Hypothalamus (tissue), 51 donors: ENCODE data around the gene TMTC4.
"Not testable (repeated sequence)": the region's sequence is repeated elsewhere in the genome, so short reads cannot be mapped to it uniquely, and the experiment has no call there.

ENCODE experiments used
- DNase-seq, 51 donors: peaks; one replicate each; lab custom pipeline; 2025; lab: John Stamatoyannopoulos, UW

The TMTC4 gene

GRCh38 chr13:100597253-100597652 is 77.3 kb downstream of the TMTC4 start:
- DNase-seq = no peak

GRCh38 chr13:100596516-100596915 is 78.1 kb downstream of the TMTC4 start:
- DNase-seq = no peak

DNA sequence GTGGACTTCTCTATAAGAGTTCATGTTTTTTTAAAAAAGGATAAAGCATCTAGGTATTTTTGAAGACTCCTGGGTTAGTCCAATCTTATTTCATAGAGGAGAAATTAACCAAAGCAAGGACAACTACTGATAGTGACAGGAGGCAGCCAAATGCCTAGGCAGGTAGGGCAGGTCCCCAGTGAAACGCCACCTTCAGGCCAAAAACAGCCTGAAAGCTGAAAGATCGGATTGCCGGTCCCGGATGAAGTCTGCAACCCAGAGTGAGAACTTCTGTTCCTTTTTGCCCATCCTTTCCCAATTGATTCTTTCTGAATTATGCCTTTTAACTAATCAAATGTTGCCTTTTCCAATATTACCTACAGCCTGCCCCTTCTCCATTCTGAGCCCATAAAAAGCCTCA is 79.9 kb downstream of the TMTC4 start:
- DNase-seq = no peak

DNA sequence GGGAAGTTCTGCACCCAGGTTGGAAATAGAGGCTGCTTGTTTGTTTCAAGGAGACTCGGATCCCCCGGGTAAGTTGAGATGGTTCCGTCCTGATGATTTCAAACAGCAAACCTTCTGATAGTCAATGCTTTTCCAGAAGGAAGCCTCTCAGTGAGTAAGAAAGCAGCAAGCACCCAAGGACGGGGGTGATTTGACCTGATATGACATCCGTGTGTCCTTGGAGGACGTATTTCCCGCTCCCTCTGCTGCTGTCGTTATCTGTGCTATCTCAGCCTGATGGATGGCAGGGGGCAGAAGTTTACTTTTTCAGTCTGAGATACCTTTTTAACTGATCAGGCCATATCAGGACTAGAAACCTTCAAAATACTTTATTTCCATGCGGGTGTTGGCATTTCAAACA is 80.3 kb downstream of the TMTC4 start:
- DNase-seq = no peak

DNA sequence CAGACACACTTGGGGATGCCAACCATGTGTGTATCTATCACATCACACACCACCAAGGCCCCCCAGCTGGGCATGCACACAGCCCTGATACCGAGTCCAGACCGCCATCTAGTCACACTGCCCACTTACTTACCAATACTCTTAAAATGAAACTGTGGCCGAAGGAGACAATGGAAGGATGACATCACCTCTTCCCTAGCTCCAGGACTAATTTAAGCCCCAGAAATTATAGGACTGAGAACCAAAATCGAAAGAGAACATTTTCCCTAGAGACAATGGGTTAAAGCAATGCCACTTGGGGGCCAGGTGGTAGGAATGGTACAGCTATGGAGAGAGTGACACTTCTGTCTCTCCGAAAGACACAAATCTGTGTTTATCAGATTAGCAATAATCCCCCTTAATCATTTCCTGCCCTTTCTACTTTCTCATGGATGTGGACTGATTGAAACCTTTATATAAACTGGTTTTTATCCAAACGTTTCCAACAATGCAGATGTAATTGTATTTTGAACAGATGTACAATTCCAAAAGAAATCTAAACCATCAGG is 85.3 kb downstream of the TMTC4 start:
- no peak for DNase-seq

- peak in 43 of 51 donors; percentile 2 to 70 (median 31) for DNase-seq
Measured at GRCh38 chr13:100588331-100589177, 86.0 kb downstream of the TMTC4 start, which contains the start of gene GGACT. Gene GGACT, minus strand, starts transcription at chr13:100588789. Its CDS starts 56,198 bp downstream, at chr13:100532591.

DNA sequence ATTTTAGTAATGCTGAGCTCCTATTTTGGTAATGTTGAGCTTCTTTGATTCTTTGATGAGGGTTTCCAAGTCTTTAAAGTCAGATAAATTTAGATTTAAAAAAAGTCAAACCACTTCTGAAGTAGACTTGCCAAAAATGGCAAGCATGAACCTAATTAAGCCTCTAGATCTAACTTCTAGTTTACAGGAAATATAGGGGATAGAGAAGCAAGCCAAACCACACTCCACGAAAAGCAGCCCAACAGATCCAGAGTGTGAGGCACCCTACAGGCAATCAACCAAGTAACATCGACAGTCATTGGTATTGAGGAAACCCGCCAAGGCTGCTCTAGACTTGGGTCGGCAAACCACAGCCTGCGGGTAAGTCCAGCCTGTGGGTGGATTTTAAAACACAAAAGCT is 89.7 kb downstream of the TMTC4 start:
- no peak for DNase-seq

GRCh38 chr13:100581504-100581903 is 93.1 kb downstream of the TMTC4 start:
- DNase-seq = no peak

DNA sequence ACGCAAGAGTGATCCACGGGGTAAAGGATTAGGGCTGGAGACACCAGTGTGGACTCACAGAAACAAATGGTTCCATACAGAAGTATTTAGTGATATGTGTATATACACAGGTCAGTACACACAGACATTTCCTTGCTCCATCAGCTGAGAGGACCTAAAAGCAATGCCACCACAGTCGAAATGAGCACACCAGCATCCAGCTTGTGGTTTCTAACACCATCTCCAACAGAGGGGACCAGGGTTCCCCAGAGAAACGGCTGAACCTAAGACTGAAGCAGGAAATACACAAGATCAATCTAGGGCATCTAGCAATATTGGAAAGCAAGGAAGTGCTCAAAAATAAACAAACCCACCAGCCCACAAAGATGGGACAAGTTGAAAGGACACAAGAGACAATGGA is 93.6 kb downstream of the TMTC4 start:
- no peak for DNase-seq

DNA sequence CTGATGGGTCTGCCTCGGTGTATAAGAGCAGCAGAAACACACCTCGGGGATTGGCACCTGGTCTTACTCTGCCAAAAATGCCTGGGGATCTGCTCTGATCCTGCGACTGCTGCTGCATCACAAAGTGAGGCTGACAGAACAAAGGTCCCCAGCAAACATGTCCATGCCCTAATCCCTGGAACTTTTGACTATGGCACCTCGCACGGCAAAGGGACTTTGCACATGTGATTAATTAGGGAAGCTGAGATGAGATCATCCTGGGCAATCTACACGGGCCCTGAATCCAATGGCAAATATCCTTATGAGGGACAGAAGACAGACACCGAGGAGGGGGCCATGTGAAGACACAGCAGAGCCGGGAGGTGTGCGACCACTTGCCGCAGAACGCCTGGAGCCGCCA is 94.5 kb downstream of the TMTC4 start:
- DNase-seq = no peak

- DNase-seq = not testable (repeated sequence)
Measured at GRCh38 chr13:100577239-100577638, 97.4 kb downstream of the TMTC4 start.

DNA sequence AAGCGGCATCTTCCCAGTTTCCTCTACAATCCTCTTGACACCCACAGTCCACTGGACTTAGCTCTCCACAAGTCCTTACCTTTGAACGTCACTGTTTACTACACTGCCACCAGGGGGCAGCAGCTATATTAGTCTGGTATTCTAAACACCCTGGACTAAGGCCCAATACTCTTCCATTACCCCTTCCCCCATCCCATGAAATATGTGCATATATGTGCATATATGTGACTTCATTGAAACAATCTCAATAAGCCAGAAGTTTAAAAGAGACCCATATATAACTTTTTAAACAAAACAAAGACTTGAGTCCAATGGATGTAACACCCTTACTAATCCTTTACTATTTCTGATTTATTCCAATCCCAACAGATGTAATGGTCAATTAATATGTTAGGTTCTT is 101.5 kb downstream of the TMTC4 start:
- peak in 35 of 51 donors; percentile 1 to 75 (median 41) for DNase-seq

- DNase-seq = no peak
Measured at GRCh38 chr13:100566543-100566942, 108.1 kb downstream of the TMTC4 start.

- DNase-seq = no peak
Measured at GRCh38 chr13:100565286-100565685, 109.3 kb downstream of the TMTC4 start.

DNA sequence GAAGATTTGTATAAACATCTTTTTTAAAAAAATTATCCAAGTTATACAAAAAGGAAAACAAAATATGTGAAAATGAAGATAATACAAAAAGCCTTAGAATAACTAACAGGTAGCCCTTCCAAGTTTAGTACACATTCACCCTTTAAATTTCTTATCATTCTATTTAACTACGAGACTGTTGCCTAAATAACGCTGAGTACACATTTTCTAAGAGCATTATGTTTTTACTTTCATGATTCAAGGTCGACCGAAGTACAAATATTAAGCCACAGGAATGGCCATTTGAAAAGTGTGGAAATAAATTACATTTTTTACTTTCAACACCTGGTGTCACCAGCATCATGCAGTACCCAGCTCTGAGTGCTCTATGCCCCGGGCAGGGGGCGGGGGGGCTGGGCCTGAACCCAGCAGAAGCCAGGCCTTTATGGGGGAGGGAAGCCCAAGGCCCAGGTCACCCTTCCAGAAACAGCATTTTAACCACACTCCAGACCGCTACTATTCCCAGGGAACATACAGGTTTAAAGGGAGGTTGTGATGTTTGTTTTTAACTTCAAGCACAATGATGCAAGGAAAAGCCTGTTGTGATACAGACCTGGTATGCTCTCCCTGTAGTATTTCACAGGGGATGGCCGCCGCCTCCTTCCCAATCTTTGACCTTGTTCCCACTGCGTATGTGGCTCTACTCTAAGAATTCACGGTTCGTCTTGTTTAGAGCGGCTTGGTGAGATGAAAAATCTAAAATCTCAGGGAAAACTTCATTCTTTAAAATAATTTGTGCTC is 110.0 kb downstream of the TMTC4 start:
- no peak for DNase-seq

GRCh38 chr13:100563779-100564178 is 110.8 kb downstream of the TMTC4 start:
- no peak for DNase-seq

DNA sequence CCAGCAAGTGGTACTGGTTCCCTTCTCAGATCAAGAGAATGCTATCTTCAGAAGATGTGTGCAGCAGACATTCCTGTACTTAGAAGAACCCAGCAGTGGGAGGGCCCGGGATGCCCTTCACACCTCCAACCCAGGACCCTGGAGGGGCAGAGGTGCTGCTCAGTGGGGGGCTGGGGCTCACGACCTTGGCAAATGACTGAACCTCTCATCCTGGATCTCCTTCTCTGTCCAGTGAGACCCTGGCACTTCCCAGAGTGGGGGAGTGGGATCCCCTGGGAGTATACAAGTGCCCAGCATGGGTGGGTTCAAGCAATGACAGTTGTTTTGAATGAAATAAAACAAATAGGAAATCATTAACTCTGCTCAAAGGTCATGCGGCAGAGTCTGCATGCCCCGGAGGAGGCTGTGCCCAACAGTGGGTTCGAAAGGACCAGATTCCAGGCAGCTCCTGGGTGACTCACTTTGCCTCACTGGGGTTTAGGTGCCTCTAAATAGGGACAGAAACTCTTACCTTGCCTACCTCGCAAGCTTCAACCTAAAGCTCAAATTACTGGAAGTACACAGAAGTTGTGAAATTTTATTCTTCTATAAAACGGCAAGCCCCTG is 112.9 kb downstream of the TMTC4 start:
- no peak for DNase-seq

DNA sequence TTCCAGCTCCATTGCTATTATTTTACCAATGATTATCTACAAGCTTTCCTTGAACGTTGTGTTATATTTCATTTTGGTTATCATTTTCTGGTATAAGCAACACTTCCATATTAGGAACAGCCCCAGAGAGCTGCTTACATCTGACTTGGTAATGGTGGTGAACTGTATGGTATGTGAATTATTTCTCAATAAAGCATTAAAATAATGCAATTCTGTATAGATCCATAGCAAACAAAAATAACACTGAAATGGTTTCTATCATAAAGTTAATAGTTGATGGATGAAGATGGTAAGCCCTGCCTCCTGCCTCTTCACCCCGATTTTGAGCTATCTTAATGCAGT is 113.5 kb downstream of the TMTC4 start:
- peak in 1 of 51 donors; percentile 54 for DNase-seq

DNA sequence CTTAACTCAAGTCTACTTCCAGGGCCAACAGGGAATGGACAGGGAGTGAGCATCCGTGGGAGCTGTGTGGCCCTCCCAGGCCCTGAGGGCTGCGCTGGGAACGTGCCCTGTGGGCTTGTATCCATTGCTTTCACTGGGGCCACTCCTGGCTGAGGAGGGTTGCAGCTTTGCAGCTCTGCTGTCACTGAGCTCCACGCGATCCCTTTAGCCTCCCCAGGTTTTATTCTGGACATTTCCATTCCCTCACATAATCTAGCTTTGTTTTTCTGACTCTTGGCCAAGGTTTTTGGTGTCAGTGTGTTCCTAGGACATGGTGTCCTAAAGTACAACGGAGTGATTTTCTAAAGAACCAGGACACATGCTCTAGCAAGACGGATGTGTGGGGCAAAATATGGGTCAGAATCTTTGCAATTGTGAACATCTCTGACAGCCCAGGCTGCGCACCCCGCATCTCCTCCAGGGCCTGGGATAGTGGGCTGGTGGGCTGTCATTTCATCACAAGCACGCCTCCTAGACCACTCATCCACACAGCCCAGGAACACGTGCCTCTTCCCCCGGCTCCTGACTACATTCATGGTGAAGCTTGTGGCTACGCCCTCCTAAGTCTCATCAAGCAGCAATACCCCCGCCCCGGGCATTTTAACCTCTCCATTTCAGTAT is 114.0 kb downstream of the TMTC4 start:
- peak in 22 of 51 donors; percentile 7 to 76 (median 24) for DNase-seq

DNA sequence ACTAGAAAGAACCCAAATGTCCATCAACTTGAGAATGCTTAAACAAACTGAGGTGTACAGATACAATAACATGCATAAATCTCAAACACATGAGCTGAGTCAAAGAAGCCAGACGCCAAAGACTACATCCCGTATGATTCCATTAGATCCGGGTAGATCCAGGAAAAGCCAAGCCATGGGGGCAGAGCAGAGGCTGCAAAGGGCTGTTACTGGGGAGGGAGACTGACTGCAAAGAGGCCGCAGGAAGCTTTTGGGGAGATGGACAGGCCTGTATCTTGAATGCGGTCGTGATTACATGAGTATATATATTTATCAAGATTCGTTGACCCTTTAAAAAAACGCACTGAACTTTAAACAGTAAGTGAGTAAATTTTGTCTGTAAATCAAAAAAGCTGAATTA is 114.7 kb downstream of the TMTC4 start:
- DNase-seq = peak in 1 of 51 donors; percentile 41
